Activated naive CD4-positive, alpha-beta T cell treated with anti-CD3 and anti-CD28 coated beads, Interleukin-2, amount 10 ng/mL, durations not matched to agents 7 days and 5 days (primary cell): ENCODE measurements around the gene SAPCD2.
"Not testable (repeated sequence)": the region's sequence is repeated elsewhere in the genome, so short reads cannot be mapped to it uniquely, and the experiment has no call there.

Experiments used
- CTCF ChIA-PET: fragments of 350-600 bp; sonication (Branson Sonifier 250); formaldehyde crosslinking; loops from one replicate; lab custom pipeline; 2021; ENCODE audit warnings: antibody characterized with exemption; lab: Charles Lee
- DNase-seq: peaks from one replicate; pipeline ENCODE4 v3.0.0-alpha.2; 2020
- H3K27ac Mint-ChIP-seq: one replicate; pipeline ENCODE4 v1.8.0; 2021; ENCODE audit warnings: mild to moderate bottlenecking, moderate library complexity, mixed read lengths
- H3K27me3 Mint-ChIP-seq: one replicate; pipeline ENCODE4 v1.8.0; 2021; ENCODE audit warnings: mild to moderate bottlenecking, mixed read lengths
- H3K36me3 Mint-ChIP-seq: one replicate; pipeline ENCODE4 v1.8.0; 2021; ENCODE audit warnings: mixed read lengths
- H3K4me1 Mint-ChIP-seq: one replicate; pipeline ENCODE4 v1.8.0; 2021; ENCODE audit warnings: mixed read lengths
- H3K4me3 Mint-ChIP-seq: one replicate; pipeline ENCODE4 v1.8.0; 2021; ENCODE audit warnings: mild to moderate bottlenecking, moderate library complexity, mixed read lengths
- H3K9me3 Mint-ChIP-seq: one replicate; pipeline ENCODE4 v1.8.0; 2021; ENCODE audit warnings: mixed read lengths

SAPCD2 gene, protein sequence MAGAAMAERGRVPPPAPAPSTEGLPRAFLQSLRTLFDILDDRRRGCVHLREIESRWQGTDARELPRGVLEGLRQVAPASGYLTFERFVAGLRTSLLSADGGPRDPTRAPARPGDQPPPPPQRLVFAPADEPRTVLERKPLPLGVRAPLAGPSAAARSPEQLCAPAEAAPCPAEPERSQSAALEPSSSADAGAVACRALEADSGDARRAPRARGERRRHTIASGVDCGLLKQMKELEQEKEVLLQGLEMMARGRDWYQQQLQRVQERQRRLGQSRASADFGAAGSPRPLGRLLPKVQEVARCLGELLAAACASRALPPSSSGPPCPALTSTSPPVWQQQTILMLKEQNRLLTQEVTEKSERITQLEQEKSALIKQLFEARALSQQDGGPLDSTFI

DNA sequence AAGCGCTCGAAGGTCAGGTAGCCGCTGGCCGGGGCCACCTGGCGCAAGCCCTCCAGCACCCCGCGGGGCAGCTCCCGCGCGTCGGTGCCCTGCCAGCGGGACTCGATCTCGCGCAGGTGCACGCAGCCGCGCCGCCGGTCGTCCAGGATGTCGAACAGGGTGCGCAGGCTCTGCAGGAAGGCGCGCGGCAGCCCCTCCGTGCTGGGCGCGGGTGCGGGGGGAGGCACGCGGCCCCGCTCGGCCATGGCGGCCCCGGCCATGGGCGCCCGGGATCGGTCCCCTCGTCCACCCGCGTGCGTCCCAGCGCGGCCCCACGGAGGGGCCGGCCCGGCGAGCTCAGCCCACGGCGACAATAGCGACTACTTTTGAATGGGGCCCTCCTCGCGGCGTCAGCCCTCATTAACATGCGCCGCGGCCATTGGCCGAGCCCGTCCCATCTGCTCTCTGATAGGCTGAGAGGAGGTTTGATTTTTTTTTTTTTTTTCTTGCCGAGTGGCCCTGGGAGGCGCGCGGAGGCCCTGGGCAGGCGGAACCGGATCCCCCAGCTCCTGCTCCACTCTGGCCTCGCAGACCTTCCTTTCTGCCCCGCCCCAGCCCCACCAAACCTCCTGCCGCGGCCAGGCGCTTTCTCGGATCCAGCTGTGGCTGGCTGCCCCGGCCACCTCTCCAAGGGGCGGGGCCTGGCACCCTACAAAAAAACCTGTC is at the start of gene SAPCD2:
Gene SAPCD2 (minus strand): TSS at position 357 of the 705 bp plus-strand sequence. CDS start 97 bp downstream, at position 260.
- Mint-ChIP-seq H3K4me3 (peak within 1 kb of the TSS; percentile 80), H3K4me1 (peaks cover 33% of the 10 kb centered on the region), H3K27me3 (peaks cover 11% of the 10 kb centered on the region), H3K9me3 (no peaks in the 10 kb centered on the region), H3K36me3 (peaks cover 7% of the 10 kb centered on the region), H3K27ac (peak within 1 kb of the TSS; percentile 81)
- CTCF ChIA-PET: interaction anchor here (0.6 to 9.6 kb wide), 9 partner anchors 9 to 166 kb away, joined by 3 to 103 read pairs (median 6); partner anchors contain the start of genes MAN1B1 and NPDC1
- peak; percentile 93 for DNase-seq

DNA sequence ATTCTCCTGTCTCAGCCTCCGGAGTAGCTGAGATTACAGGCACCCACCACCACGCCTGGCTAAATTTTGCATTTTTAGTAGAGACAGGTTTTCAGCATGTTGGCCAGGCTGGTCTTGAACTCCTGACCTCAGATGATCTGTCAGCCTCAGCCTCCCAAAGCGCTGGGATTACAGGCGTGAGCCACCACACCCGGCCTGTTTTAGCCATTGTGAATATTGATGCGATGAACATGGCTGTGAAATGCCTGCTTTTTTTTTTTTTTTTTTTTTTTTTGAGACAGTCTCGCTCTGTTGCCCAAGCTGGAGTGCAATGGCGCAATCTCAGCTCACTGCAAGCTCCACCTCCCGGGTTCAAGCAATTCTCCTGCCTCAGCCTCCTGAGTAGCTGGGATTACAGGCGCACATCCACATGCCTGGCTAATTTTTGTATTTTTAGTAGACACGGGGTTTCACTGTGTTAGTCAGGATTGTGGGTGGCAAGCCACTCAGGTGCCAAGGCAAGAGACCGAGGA is 47.8 kb upstream of the SAPCD2 start:
- H3K36me3 Mint-ChIP-seq, DNase-seq, H3K4me3 Mint-ChIP-seq, H3K27ac Mint-ChIP-seq, H3K9me3 Mint-ChIP-seq, H3K4me1 Mint-ChIP-seq, H3K27me3 Mint-ChIP-seq: not testable (repeated sequence)
- CTCF ChIA-PET: interaction anchor here (1.0 to 2.0 kb wide), 4 partner anchors 12 to 118 kb away, joined by 3 to 19 read pairs (median 6); partner anchors contain the start of genes CYSRT1 and RNF224

DNA sequence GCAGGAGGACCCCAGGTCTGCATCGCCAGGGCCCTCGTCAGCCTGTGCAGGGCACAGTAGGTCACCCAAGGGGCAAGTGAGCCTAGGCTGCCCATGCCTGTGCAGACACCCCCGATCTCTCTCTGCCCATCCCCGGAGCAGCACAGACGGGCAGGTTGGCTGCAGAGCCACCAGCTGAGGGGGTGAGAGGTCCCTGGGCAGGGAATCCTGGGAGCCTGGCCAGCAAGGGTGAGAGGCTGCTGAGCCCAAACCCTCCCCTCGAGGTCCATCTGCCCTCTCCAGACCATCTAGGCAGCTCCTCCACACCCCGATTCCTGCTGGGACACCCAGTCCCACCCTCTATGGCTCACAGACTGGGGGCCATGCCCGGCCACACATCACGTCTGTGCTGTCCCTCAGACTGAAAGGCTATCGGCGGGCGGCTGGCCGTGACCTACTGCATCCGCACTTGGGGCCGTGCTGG is 46.9 kb upstream of the SAPCD2 start:
- H3K4me1 Mint-ChIP-seq: peaks cover 8% of the 10 kb centered on the region
- no peaks in the 10 kb centered on the region for H3K27me3 Mint-ChIP-seq
- no peak overlapping the region for H3K4me3 Mint-ChIP-seq

DNA sequence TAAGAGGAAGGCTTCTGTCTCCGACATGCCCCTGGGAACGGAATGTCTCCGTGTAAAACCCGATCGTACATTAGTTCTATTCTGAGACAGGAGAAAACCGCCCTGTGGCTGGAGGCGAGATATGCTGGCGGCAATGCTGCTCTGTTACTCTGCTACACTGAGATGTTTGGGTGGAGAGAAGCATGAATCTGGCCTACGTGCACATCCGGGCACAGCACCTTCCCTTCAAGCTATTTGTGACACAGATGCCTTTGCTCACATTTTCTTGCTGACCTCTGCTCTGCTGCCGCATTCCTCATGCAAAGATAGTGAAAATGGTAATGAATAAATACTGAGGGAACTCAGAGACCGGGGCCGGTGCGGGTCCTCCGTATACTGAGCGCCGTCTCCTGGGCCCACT is 46.4 kb upstream of the SAPCD2 start:
- peaks cover 8% of the 10 kb centered on the region for H3K4me1 Mint-ChIP-seq
- no peak for DNase-seq
- CTCF ChIA-PET: interaction anchor here (0.8 to 2.6 kb wide), 3 partner anchors 14 to 120 kb away, joined by 3 to 19 read pairs (median 7); partner anchors contain the start of genes CYSRT1 and RNF224
- no peaks in the 10 kb centered on the region for H3K27me3 Mint-ChIP-seq
- no peaks in the 10 kb centered on the region for H3K9me3 Mint-ChIP-seq
- H3K4me3 Mint-ChIP-seq: no peak overlapping the region
- H3K36me3 Mint-ChIP-seq: peaks cover 3% of the 10 kb centered on the region
- no peak overlapping the region for H3K27ac Mint-ChIP-seq

More for the DNA sequence above, 46.9 kb upstream of the SAPCD2 start:
- CTCF ChIA-PET: interaction anchor here (0.8 to 2.0 kb wide), 3 partner anchors 14 to 119 kb away, joined by 3 to 19 read pairs (median 9); partner anchors contain the start of genes CYSRT1 and RNF224
- Mint-ChIP-seq H3K36me3 (peaks cover 3% of the 10 kb centered on the region), H3K9me3 (no peaks in the 10 kb centered on the region), H3K27ac (no peak overlapping the region)
- no peak for DNase-seq

DNA sequence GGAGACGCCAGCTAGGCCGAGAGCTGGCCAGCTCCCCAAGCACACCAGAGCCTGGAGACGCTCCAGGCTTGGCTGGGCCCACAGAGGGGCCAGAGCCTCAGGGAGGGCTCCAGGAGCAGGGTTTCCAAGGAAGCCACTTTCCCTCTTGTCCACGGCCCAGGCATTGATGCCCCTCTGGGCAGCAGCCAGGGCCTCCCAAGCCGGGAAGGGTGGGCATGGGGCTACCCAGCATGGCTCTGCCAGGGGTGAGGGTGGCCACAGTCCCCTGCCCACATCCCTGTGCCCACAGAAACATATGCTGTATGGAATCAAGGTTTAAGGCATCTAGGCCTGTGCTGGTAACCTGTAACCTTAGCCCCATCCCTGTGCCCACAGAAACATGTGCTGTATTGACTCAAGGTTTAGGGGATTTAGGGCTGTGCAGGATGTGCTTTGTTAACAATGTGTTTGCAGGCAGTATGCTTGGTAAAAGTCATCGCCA is 45.7 kb upstream of the SAPCD2 start:
- Mint-ChIP-seq H3K4me3 (no peak overlapping the region), H3K9me3 (no peaks in the 10 kb centered on the region), H3K27ac (no peak overlapping the region), H3K4me1 (peaks cover 8% of the 10 kb centered on the region), H3K27me3 (no peaks in the 10 kb centered on the region), H3K36me3 (peaks cover 3% of the 10 kb centered on the region)
- DNase-seq: no peak
- CTCF ChIA-PET: interaction anchor here (1.2 to 2.6 kb wide), 3 partner anchors 20 to 120 kb away, joined by 4 to 7 read pairs (median 4); partner anchors contain the start of gene MAN1B1

DNA sequence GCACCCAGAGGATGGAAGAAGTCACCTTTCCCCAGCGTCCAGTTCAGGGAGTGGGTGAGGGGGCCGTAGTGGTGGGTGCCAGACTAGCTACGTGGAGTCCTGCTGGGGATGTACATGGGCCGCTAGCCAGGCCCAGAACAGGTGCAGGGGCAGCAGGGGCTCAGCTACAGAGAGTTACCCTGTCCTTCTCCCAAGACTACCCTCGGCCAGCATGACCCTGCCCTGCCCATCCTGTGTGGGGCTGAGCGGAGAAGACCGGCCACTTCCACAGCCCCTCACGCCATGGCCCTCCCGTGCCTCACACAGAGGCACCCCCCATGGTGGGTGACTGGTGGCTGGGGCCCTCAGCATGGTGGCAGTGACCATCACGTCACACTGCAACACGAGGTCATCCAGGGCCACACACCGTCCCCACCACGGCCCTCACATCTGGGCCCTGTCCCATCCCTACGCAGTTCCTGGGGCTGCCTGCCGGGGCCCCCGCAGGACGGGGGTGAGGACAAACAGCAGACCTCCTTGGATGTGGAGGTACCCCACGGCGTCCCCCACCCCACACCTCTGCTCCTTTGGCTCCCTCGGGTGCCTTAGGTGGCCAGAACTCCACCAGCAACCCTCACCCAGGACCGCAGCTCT is 45.2 kb upstream of the SAPCD2 start:
- Mint-ChIP-seq H3K27ac (no peak overlapping the region), H3K9me3 (no peaks in the 10 kb centered on the region)
- CTCF ChIA-PET: interaction anchor here (0.7 to 2.6 kb wide), 5 partner anchors 10 to 121 kb away, joined by 3 to 7 read pairs (median 4); partner anchors contain the start of gene MAN1B1

DNA sequence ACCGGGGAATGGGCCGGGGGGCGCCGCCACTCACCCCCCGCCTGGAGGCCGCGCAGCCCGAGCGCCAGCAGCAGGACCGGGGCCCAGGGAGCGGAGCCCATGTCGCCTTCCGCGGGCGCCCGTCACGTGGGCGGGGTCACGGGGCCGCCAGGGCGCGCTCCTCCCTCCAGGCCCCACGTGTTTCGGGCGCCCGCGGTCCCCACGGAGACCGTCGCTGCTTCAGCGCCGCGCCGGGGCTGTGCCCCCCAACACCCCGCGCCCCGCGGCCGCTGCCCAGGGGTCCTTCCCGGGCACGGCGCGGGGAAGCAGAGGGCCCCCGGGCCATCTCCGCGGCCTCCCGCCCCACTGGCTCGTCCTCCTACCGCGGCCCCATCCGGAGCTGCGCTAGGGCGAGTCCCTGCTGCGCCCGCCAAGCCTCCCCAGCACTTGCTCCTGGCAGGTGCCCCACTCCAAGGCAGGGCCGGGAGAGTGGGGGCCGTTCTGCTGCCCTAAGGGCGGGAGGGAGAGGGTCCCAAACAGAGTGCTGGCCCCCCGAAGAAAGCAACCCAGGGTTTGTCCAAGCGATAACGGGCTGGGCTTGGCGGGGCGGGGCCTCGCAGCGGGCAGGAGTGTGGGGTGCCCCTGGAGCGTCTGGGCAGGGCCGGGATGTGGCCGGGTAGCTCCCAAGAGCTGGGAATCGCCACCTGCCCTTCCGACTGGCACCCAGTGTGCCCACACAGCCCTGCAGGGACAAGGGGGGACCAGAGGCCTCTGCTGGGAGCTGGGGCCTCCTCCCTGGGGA is 44.4 kb upstream of the SAPCD2 start, which contains the start of gene DPP7:
Gene DPP7 (minus strand): TSS at position 121 of the 781 bp plus-strand sequence. CDS start 20 bp downstream, at position 101.
- peak; percentile 89 for DNase-seq
- CTCF ChIA-PET: interaction anchor here (0.7 to 2.6 kb wide), 5 partner anchors 10 to 122 kb away, joined by 3 to 7 read pairs (median 4); partner anchors contain the start of gene MAN1B1
- Mint-ChIP-seq H3K36me3 (peaks cover 6% of the 10 kb centered on the region), H3K9me3 (no peaks in the 10 kb centered on the region), H3K4me3 (peak within 1 kb of the TSS; percentile 73), H3K27me3 (no peaks in the 10 kb centered on the region), H3K4me1 (peaks cover 8% of the 10 kb centered on the region), H3K27ac (no peak within 1 kb of the TSS)

More for the DNA sequence above, 45.2 kb upstream of the SAPCD2 start:
- peaks cover 8% of the 10 kb centered on the region for H3K4me1 Mint-ChIP-seq
- no peak for DNase-seq
- peaks cover 6% of the 10 kb centered on the region for H3K36me3 Mint-ChIP-seq
- H3K4me3 Mint-ChIP-seq: peak overlapping the region; percentile 33
- no peaks in the 10 kb centered on the region for H3K27me3 Mint-ChIP-seq

DNA sequence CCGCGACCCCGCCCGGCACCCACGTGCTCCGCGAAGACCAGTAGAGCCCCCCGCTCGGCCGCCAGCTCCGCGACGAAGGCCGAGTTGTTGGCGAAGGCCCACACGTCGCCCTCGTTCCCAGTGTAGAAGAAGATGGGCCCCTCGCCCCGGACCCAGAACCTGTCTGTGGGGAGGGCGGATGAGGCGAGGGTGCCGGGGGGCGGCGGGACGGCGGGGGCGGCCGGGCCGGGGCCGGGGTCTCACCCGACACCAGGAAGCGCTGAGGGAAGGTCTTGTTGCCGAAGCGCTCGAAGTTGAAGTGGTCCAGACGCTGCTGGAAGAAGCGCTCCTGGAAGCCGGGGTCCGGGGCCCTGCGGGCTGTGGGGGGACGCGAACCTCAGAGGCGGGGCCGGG is 43.9 kb upstream of the SAPCD2 start:
- H3K27me3 Mint-ChIP-seq: no peaks in the 10 kb centered on the region
- no peak overlapping the region for H3K27ac Mint-ChIP-seq
- no peak for DNase-seq
- peaks cover 6% of the 10 kb centered on the region for H3K36me3 Mint-ChIP-seq
- peaks cover 8% of the 10 kb centered on the region for H3K4me1 Mint-ChIP-seq
- peak overlapping the region; percentile 65 for H3K4me3 Mint-ChIP-seq
- CTCF ChIA-PET: interaction anchor here (1.6 to 2.6 kb wide), 2 partner anchors 19 to 122 kb away, joined by 4 to 7 read pairs; no protein-coding TSS in a partner anchor
- H3K9me3 Mint-ChIP-seq: no peaks in the 10 kb centered on the region

DNA sequence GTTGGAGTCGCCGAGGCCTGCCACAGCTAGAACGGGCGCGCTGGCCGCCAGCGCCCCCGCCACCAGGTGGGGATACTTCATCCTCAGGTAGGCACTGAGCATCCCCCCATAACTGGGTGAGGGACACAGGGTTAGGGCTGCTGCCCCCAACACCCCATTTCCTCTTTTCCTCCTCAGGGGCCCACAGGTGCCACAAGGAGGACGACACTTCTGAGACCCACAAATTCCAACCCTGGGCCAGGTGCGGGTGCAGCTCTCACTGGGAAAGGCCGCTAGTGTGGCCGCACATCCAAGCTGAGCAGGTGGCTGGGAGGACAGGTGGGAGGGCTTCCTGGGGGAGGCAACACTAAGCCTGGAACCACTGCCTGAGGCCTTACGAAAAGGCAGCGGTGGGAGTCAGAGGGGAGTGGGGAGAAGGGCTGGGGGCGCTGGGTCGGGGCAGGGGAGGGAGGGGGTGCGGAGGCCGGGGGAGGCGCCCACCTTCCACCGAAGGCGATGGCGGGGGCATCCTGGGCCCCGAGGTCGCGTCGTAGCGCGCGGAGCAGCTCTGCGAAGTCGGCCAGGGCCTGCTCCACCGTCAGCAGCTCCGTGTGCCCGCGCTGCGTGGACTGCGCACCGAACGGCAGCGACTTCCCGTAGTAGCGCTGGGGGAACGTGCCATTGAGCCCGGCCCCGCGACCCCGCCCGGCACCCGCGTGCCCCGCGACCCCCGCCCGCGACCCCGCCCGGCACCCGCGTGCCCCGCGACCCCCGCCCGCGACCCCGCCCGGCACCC is 43.2 kb upstream of the SAPCD2 start:
- Mint-ChIP-seq H3K36me3 (peaks cover 8% of the 10 kb centered on the region), H3K4me1 (peaks cover 8% of the 10 kb centered on the region), H3K27ac (no peak overlapping the region), H3K4me3 (peak overlapping the region; percentile 73), H3K9me3 (no peaks in the 10 kb centered on the region), H3K27me3 (no peaks in the 10 kb centered on the region)
- DNase-seq: peak; percentile 58
- CTCF ChIA-PET: interaction anchor here (1.3 kb wide), 1 partner anchor 123 kb away, joined by 4 read pairs; no protein-coding TSS in a partner anchor

DNA sequence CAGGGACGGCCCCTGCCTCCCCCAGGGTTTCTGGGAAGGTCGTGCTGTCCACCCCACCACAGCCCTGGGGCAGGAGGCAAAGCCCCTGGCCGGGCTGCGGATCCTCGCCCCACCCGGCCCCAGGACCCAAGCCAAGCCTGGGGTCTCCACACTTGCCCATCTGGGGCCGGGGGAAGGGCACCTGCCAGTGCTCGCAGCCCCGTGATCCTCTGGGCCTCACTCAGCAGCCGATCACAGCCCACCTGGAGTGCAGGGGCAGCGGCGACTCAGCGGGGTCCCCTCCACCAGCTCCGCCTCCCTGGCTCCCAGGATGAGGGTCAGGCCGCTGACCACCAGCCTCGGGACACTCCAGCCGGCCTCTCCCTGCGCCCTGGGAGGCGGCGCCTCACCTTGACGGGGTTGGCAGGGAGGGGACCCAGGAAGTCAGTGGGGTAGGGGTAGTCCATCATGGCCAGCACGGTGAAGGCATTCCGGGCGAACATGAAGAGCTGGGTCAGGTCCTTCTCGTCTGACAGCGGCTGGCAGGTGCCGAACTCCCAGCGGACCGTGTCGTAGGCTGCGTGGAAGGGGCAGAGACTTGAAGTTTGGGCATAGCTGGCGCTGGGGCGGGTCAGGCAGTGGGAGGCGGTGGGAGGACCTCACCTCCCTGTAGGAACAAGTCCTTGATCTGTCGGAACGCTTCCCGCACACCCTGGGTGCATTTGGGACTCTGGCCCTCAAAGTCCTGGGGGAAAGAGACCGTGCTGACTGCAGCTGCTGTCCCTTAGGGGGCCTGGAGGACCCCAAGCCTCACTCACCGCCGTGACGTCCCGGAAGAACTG is 42.4 kb upstream of the SAPCD2 start:
- H3K27me3 Mint-ChIP-seq: no peaks in the 10 kb centered on the region
- H3K27ac Mint-ChIP-seq: no peak overlapping the region
- peaks cover 8% of the 10 kb centered on the region for H3K4me1 Mint-ChIP-seq
- DNase-seq: no peak
- H3K9me3 Mint-ChIP-seq: no peaks in the 10 kb centered on the region
- peaks cover 8% of the 10 kb centered on the region for H3K36me3 Mint-ChIP-seq
- CTCF ChIA-PET: interaction anchor here (1.3 kb wide), 1 partner anchor 124 kb away, joined by 4 read pairs; no protein-coding TSS in a partner anchor
- peak overlapping the region; percentile 73 for H3K4me3 Mint-ChIP-seq

DNA sequence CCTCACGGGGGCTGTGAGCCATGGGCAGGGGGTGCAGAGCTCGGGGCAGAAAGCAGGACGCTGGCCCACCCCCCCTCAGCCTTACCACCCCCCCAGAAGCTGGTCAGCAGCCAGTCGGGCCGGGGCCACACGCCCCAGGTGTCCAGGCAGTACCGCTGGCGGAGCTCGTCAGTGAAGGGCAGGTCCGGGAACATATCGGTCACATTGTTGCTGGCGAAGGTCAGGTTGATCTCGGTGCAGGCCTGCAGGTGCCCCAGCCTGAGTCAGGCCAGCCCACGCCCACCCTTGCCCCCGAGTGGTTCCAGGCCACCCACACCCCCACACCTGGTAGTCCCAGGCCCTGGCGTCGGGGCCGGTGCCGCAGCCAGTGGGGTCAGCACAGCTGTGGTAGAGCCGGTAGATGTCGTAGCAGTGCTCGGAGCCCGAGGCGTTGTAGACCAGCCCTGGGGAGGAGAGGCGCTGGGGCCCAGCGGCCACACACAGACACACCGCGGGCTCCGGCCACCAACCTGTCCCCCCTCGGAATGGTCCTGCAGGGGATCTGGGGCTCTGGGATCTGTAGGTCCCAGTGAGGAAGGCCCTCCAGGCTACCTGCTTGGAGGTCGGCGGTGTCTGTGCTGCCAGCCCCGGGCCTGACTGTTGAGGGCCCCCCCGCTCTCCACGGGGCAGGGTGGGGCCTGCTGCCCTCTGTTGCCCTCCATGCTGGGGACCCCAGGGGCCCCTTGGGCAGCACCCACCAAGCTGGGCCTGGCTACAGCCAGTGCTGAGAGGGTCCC is 41.6 kb upstream of the SAPCD2 start:
- H3K4me1 Mint-ChIP-seq: peaks cover 8% of the 10 kb centered on the region
- no peak overlapping the region for H3K27ac Mint-ChIP-seq
- H3K9me3 Mint-ChIP-seq: no peaks in the 10 kb centered on the region
- no peak overlapping the region for H3K4me3 Mint-ChIP-seq
- no peak for DNase-seq
- CTCF ChIA-PET: no interaction called here
- no peaks in the 10 kb centered on the region for H3K27me3 Mint-ChIP-seq
- peaks cover 8% of the 10 kb centered on the region for H3K36me3 Mint-ChIP-seq
